Activated T-cell treated with anti-CD3 and anti-CD28 coated beads for 4 hours (primary cell): ENCODE results near the gene DOCK3.
"Not testable (repeated sequence)": the region's sequence is repeated elsewhere in the genome, so short reads cannot be mapped to it uniquely, and the experiment has no call there.

ENCODE experiments used
- DNase-seq: peaks from one replicate; pipeline ENCODE4 v3.0.0-alpha.2; 2020

DOCK3 gene

DNA sequence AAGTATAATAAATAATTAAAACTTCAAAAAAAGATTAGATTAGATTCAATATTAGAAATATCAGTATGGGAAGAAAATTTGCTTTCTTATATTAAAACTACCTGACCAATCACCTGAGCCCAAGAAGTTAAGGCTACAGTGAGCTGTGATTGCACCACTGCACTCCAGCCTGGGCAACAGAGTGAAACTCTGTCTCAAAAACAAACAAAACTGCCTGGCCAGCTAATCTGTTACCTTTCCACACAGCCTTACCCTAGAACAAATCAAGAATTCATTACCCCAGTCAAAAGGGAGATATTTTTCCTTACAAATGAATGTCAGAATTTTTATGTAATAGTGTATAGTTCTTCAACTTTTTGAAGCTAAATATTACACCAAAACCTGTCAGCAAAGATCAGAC lies 593.4 kb downstream of the DOCK3 start:
- no peak for DNase-seq

DNA sequence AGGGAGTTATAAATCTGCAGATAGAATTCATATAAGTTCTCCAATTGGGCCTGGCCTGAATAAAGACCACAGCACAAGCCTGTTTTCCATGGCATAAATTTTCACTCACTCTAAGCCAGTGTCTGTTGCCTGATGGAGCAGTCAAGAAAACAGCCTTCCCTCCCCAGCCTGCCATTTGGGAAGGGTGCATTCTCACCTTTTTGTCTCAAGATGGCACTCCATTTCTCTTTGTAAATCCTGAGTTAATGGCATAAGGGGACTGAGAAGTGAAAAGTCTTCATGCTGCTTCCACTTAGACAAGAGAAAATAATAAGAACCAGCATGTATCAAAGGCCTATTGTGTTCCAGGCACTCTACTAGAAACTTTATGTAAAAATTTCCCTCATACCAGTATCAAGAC lies 594.7 kb downstream of the DOCK3 start:
- no peak for DNase-seq

DNA sequence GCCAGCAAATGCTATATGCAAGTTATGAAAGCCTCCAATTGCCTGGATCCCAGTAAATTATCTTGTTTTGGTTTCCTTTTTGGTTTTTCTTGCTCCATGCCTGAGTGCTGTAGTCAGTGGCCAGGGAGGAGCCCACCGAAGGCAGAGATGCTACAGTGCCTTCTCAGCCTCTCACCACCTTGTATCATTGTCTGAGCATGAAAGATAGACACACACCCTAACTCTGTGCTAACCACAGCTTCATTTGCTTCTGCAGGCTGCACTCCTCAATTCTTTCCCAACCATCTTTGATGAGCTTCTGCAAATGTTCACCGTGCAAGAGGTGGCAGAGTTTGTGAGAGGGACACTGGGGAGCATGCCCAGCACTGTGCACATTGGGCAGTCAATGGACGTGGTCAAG lies 595.8 kb downstream of the DOCK3 start:
- DNase-seq: no peak

DNA sequence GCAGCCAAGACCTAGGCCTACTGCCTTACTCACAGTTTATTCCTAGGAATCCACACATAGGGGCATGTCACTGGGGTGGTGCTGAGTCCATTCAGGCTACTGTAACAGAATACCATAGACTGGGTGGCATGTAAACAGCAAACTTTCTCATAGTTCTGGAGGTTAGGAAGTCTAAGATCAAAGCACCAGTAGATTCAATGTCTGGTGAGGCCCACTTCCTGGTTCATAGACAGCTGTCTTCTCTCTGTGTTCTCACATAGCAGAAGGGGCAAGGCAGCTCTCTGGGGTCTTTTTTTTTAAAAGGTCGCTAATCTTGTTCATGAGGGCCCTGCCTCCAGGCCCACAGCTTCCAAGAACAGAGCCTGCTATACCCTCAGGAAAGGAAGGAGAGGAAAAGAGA lies 596.4 kb downstream of the DOCK3 start:
- DNase-seq: no peak

GRCh38 chr3:51274052-51274451 lies 599.3 kb downstream of the DOCK3 start:
- DNase-seq: no peak

GRCh38 chr3:51275111-51275805 lies 600.5 kb downstream of the DOCK3 start:
- no peak for DNase-seq

DNA sequence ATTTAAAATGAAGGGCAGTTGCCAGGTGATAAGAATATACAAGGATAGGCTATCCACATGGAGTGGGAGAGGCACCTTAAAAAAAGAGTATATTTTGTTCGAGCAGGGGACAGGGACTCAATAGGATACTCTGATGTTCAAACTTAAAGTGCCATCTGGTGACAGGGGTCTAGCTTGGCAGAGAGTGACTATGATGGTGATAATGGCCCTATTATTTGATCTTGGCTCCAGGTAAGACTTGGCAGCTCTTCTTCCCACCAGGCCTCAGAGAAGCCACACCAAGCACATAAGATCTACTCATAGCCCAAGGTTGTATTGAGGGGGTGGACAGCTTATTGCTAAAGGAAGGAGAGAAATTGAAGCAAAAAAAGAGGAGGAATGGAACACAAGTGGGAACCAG lies 601.3 kb downstream of the DOCK3 start:
- DNase-seq: no peak

GRCh38 chr3:51279448-51279847 lies 604.7 kb downstream of the DOCK3 start:
- no peak for DNase-seq

- DNase-seq: no peak
These were observed 605.4 kb downstream of the DOCK3 start for GRCh38 chr3:51280176-51280575.

DNA sequence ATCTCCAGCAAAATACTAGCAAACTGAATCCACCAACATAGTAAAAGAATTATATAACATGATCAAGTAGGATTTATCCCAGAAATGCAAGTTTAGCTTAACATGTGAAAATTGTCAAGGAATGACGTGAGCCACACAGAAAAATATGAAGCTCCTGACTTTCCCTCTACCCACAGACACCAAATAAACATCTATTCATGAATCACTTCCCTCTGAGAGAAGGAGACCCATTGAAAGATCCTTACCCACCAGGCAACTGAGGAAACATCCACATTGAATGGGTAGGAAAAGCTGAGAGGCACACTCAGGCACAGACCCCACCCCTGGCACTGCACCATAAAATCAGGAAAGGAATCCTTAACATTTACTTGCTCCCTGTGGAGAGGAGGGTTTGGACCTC lies 608.2 kb downstream of the DOCK3 start:
- no peak for DNase-seq

DNA sequence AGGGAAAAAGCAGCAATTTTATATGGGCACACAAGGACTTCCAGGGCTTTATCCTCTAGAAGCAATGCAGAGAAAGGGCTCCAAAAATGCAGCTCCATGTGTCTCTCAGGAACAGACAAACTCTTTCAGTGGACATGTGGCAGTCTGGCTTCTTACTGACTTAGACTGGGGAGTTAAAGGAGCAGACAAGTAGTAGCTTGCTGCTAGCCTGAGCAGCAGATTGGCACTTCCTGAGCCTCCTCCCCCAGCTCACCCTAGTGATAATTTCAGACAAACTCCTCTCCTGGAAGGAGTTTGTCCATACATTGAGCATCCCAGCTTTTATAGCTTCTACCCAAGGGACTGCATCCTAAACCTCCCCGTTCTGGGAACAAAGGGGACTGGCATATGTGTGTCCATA lies 608.7 kb downstream of the DOCK3 start:
- no peak for DNase-seq

DNA sequence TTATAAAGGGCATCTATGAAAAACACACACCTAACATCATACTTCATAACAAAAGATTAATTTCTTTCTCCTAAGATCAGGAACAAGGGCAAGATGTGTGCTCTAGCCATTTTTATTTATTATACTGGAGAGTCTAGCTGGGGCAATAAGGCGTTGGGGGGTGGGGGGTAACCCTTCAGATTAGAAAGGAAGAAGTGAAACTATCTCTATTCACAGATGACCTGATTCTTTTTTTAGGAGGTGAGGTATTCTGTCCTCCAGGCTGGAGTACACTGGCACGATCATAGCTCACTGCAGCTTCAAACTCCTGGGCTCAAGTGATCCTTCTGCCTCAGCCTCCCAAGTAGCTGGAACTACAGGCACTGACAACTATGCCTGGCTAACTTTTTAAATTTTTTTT lies 620.9 kb downstream of the DOCK3 start:
- DNase-seq: no peak

DNA sequence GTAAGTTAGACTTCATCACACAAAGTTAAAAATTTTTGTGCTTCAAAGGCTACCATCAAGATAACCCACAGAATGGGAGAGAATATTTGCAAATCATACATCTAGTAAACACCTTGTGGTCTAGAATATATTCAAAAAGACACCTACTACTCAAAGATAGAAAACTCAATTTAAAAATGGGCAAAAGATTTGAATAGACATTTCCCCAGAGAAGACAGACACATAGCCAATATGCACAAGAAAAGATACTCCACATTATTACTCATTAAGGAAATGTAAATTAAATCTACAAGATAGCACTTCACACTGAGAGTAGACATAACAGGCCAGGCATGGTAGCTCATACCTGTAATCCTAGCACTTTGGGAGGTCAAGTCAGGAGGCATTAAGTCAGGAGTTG lies 622.6 kb downstream of the DOCK3 start:
- DNase-seq: no peak

DNA sequence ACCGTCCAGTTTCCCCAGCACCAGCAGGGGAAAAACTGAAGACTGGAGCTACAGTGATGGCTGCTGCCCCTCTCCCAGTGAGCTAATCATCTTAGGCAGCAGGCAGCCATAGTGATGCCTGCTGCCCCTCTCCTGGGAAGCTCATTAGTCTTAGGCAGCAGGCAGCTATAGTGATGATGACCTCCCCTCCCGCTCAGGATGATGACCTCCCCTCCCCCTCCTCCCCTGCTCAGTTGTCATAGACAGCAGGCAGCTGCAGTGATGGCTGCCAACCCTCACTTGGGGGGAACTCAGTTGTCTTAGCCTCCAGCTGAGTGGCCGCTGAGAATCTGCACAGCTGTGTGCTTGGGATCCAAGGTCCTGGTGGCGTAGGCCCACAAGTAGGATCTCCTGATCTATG lies 629.5 kb downstream of the DOCK3 start:
- DNase-seq: no peak

DNA sequence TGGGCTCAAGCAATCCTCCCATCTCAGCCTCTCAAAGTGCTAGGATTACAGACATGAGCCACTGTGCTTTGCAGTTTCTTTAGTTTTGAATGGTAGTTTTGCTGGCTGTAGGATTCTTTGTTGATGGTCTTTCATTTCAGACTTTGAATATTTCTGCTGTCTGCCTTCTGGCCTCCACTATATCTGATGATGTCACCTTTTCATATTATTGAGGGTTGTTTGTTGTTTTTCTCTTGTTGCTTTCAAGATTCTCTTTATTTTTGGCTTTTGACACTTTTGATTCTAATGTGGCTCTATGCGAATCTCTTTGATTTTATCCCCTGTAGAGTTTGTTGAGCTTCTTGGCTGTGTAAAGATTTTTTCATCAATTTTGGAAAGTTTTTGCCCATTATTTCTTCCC lies 631.4 kb downstream of the DOCK3 start:
- no peak for DNase-seq

- DNase-seq: no peak
These were observed 632.7 kb downstream of the DOCK3 start for GRCh38 chr3:51307458-51307857.

DNA sequence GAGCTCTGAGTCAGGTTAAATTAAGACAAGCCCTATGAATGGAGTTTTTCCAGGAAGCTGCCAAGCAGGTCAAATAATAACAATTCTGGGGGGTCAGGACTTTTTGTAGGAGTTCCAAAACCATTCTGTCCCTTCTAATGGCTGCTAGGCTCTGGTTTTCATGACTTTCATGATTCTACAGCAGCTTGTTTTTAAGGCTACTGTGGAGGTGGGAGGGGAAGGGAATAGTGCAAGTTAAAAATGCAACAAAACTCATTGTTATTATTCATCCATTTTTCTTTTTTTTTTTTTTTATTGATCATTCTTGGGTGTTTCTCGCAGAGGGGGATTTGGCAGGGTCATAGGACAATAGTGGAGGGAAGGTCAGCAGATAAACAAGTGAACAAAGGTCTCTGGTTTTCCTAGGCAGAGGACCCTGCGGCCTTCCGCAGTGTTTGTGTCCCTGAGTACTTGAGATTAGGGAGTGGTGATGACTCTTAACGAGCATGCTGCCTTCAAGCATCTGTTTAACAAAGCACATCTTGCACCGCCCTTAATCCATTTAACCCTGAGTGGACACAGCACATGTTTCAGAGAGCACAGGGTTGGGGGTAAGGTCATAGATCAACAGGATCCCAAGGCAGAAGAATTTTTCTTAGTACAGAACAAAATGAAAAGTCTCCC lies 633.3 kb downstream of the DOCK3 start:
- DNase-seq: not testable (repeated sequence)

DNA sequence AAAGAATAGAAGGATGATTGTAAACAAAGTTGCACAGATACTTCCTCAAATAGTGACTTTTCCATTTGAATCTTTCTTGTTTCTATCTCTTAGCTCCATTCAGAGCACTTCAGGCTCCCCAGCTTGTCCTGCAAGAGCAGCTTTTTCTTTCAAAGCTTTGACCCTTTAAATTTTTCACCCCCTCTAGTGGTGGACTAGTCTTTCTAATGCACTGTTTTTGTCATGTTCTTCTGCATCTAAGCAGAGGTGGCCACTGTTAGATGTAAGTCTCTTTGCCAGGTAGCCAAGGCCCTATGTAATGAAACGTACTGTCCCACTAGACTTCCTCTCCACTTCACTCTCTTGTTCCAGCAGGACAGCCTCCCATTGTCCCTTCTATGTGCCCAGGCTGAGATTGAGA lies 636.3 kb downstream of the DOCK3 start:
- DNase-seq: no peak

- DNase-seq: no peak
These were observed 653.5 kb downstream of the DOCK3 start for GRCh38 chr3:51328206-51328605.

- no peak for DNase-seq
These were observed 655.3 kb downstream of the DOCK3 start for GRCh38 chr3:51330046-51330445.

- no peak for DNase-seq
These were observed 657.4 kb downstream of the DOCK3 start for GRCh38 chr3:51332156-51332555.

DNA sequence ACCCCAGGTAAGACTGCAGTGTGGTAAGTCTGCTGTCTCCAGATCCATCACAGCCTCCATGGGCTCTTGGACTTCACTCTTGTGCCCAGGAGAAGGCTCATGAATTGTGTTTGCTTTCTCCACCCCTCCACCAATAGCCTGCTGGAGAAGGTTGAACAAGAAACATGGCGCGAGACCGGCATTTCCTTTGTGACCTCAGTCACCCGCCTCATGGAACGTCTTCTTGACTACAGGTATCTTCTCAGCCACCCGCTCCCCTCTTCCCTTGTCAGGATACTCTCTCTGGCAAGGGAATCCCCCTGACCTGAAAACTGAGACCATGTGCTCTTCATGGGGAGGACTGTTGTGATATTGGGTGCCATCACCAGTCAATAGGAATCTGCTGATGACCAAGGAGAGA lies 658.3 kb downstream of the DOCK3 start:
- DNase-seq: no peak

GRCh38 chr3:51336261-51336660 lies 661.5 kb downstream of the DOCK3 start:
- no peak for DNase-seq

GRCh38 chr3:51337666-51338065 lies 662.9 kb downstream of the DOCK3 start:
- no peak for DNase-seq

- DNase-seq: no peak
These were observed 663.9 kb downstream of the DOCK3 start for GRCh38 chr3:51338632-51339031.
